Measurements from ENCODE around the gene WDR35.

DNA sequence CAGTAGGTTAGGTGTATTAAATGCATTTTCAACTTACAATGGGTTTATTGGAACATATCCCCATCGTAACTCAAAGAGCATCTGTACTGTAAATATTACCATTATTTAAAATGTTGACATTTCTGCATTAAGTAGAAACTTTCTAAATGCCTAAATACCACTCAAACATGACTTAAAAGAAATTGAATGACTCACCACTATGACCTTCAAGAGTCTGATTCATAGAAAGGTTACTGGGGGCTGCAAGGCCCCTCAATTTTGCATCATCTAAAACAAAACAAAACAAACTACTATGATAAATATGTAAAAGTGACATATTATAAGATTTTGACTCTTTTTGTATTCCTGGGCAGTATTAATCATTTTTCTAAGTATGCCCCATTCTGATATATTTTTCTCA is 7.6 kb downstream of the WDR35 start:
- TF ChIP-seq EZH2 (optimal IDR thresholded peaks at IDR 0.05; ENCODE audit: low read depth, low read length), result no peak
- no peak for TF ChIP-seq CTCF (IDR thresholded peaks at IDR 0.05; ENCODE audit: low read length)

All from MM.1S (cell line).